ENCODE results near the gene MAGEB3. TPM values are rescaled to one million over a fixed set of nuclear protein-coding genes. Genes with fewer than 3 reads are reported as not detected.
A peak's percentile ranks its signal among the peaks of the same experiment; 100 is the strongest.

MAGEB3 gene
- total and polyA plus RNA-seq, 9 of the 15 experiments (the other 6 are each of a cell fraction or from before 2014, with no cell fraction given), result 0.07 to 0.11 TPM; not detected in 7

GRCh38 chrX:30215357-30215843 lies 15.1 kb upstream of the MAGEB3 start, which contains the start of gene MAGEB2 (continued):
- TF ChIP-seq ZFP36 (IDR thresholded peaks at IDR 0.05; ENCODE audit: low read depth, low read length, partially characterized antibody) (no peak), SIN3A (IDR thresholded peaks at IDR 0.05; ENCODE audit: borderline replicate concordance in 2 of 2, control insufficient read depth in 1 of 2, low read depth in 2 of 2, low read length in 2 of 2) (peak in 1 of 2 experiments; percentile 28; a peak in 1 of 4 replicates), NR1H2 (CRISPR knock-in tag; IDR thresholded peaks at IDR 0.05) (no peak), HMBOX1 (IDR thresholded peaks at IDR 0.05) (no peak), TAF9B (IDR thresholded peaks at IDR 0.05; ENCODE audit: partially characterized antibody) (peak; percentile 43), JUN (IDR thresholded peaks at IDR 0.05; ENCODE audit: borderline replicate concordance, low read depth, low read length) (peak; percentile 87), JUN (CRISPR knock-in tag; IDR thresholded peaks at IDR 0.05; ENCODE audit: borderline replicate concordance) (no peak), ZEB2 (IDR thresholded peaks at IDR 0.05) (no peak), ATF7 (IDR thresholded peaks at IDR 0.05) (peak; percentile 85), POLR2G (IDR thresholded peaks at IDR 0.05; ENCODE audit: low read depth, low read length) (peak; percentile 80), NBN (IDR thresholded peaks at IDR 0.05; ENCODE audit: low read depth) (0 out of 2 replicates have a peak, but pooled peaks have one; percentile 34), ZNF124 (CRISPR knock-in tag; IDR thresholded peaks at IDR 0.05) (no peak), POLR2AphosphoS5 (IDR thresholded peaks at IDR 0.05; ENCODE audit: control insufficient read depth, insufficient read depth, low read depth, low read length) (peak; percentile 72; the same call in 1 of the 2 replicates), E4F1 (CRISPR knock-in tag; IDR thresholded peaks at IDR 0.05; ENCODE audit: borderline replicate concordance) (no peak), MEF2A (IDR thresholded peaks at IDR 0.05; ENCODE audit: control insufficient read depth, low read depth, low read length) (0 out of 2 replicates have a peak, but pooled peaks have one; percentile 1), GATAD2A (IDR thresholded peaks at IDR 0.05) (no peak), RCOR1 (IDR thresholded peaks at IDR 0.05; ENCODE audit: borderline replicate concordance in 1 of 2, low read depth in 2 of 2, low read length in 2 of 2) (0 out of 4 replicates have a peak, but pooled peaks of 1 of the 2 experiments have one; percentile 37), ZC3H11A (IDR thresholded peaks at IDR 0.05; ENCODE audit: low read depth, low read length) (no peak), POLR2H (tag; IDR thresholded peaks at IDR 0.05; ENCODE audit: low read depth) (peak; percentile 66; the same call in 1 of the 2 replicates), ZNF232 (CRISPR knock-in tag; IDR thresholded peaks at IDR 0.05) (no peak), ILF3 (IDR thresholded peaks at IDR 0.05; ENCODE audit: borderline replicate concordance) (no peak), CBX3 (IDR thresholded peaks at IDR 0.05; ENCODE audit: borderline replicate concordance in 1 of 2, low read length in 2 of 2) (peak in 1 of 2 experiments; percentile 45; a peak in 1 of 3 replicates), EP400 (IDR thresholded peaks at IDR 0.05) (peak; percentile 62), ZNF384 (IDR thresholded peaks at IDR 0.05; ENCODE audit: low read depth, low read length) (peak; percentile 98), ASH1L (IDR thresholded peaks at IDR 0.05; ENCODE audit: borderline replicate concordance, low read depth, partially characterized antibody) (no peak)
